HG02798 (cell line): ENCODE data around the gene NR1H3.

Source experiments
- ATAC-seq: cut with Tn5 transposase; IDR thresholded peaks from one replicate; pipeline ENCODE4 v1.9.1; 2021; ENCODE audit warnings: mild to moderate bottlenecking; ENCODE audit not compliant: unreplicated experiment, poor library complexity

The NR1H3 gene

GRCh38 chr11:47243454-47243853 is 14.3 kb upstream of the NR1H3 start:
- ATAC-seq: no peak

GRCh38 chr11:47244448-47245350 is 13.1 kb upstream of the NR1H3 start:
- no peak for ATAC-seq

GRCh38 chr11:47245611-47246357 is 12.0 kb upstream of the NR1H3 start:
- no peak for ATAC-seq

GRCh38 chr11:47247502-47247901 is 10.3 kb upstream of the NR1H3 start:
- no peak for ATAC-seq

- ATAC-seq: peak; percentile 29
These were observed 9.5 kb upstream of the NR1H3 start for GRCh38 chr11:47248304-47248663.

GRCh38 chr11:47248664-47249377 is 9.0 kb upstream of the NR1H3 start, which contains the start of gene ACP2:
Gene ACP2, minus strand, starts transcription at chr11:47248814. Its CDS starts 25 bp downstream, at chr11:47248789.
- peak; percentile 94 for ATAC-seq

GRCh38 chr11:47249378-47249715 is 8.4 kb upstream of the NR1H3 start:
- no peak for ATAC-seq

- no peak for ATAC-seq
These were observed 6.0 kb upstream of the NR1H3 start for GRCh38 chr11:47251751-47252150.

- no peak for ATAC-seq
These were observed 4.1 kb upstream of the NR1H3 start for GRCh38 chr11:47253660-47254059.

- no peak for ATAC-seq
These were observed 3.4 kb upstream of the NR1H3 start for GRCh38 chr11:47254386-47254785.

GRCh38 chr11:47256374-47256773 is 1.4 kb upstream of the NR1H3 start:
- ATAC-seq: no peak

GRCh38 chr11:47257177-47257516 is 649 bp upstream of the NR1H3 start:
- no peak for ATAC-seq

- no peak for ATAC-seq
These were observed 614 bp downstream of the NR1H3 start for GRCh38 chr11:47258317-47258902.

GRCh38 chr11:47259232-47259977 is 1.6 kb downstream of the NR1H3 start:
- peak; percentile 41 for ATAC-seq

GRCh38 chr11:47260366-47260765 is 2.6 kb downstream of the NR1H3 start:
- ATAC-seq: no peak

- no peak for ATAC-seq
These were observed 3.5 kb downstream of the NR1H3 start for GRCh38 chr11:47261291-47261800.

- no peak for ATAC-seq
These were observed 6.3 kb downstream of the NR1H3 start for GRCh38 chr11:47264119-47264518.

- ATAC-seq: no peak
These were observed 6.7 kb downstream of the NR1H3 start for GRCh38 chr11:47264521-47264920.

- no peak for ATAC-seq
These were observed 10.1 kb downstream of the NR1H3 start for GRCh38 chr11:47267876-47268275.
